AG04449 (cell line): Measurements from ENCODE around the gene IKZF1.

ENCODE experiments used
- CTCF ChIA-PET: fragments of 350-600 bp; formaldehyde crosslinking; extraction: SDS; loops from one replicate; lab custom pipeline; 2021; ENCODE audit warnings: antibody characterized with exemption; lab: Yijun Ruan, JAX
- POLR2A ChIA-PET: fragments of 400-600, 350-600 bp; formaldehyde crosslinking; extraction: SDS; loops from one replicate; lab custom pipeline; 2020; ENCODE audit warnings: antibody characterized with exemption, inconsistent platforms; lab: Yijun Ruan, JAX
- DNase-seq: peaks from one replicate; pipeline ENCODE4 v3.0.0-alpha.2; 2010; ENCODE audit warnings: low read depth, low spot score
- H3K4me3 ChIP-seq: 2 replicates; pipeline ENCODE4 v1.5.1; 2011; ENCODE audit warnings: low read depth, mild to moderate bottlenecking, control low read depth, low read length
- TF ChIP-seq, protein P1 (sequence below): IDR thresholded peaks from one replicate; pipeline ENCODE4 v1.5.1; 2011; ENCODE audit warnings: mild to moderate bottlenecking, moderate library complexity, low read length, control low read depth, inconsistent platforms; ENCODE audit not compliant: insufficient read depth; ENCODE audit errors: missing control alignments

Gene IKZF1

DNA sequence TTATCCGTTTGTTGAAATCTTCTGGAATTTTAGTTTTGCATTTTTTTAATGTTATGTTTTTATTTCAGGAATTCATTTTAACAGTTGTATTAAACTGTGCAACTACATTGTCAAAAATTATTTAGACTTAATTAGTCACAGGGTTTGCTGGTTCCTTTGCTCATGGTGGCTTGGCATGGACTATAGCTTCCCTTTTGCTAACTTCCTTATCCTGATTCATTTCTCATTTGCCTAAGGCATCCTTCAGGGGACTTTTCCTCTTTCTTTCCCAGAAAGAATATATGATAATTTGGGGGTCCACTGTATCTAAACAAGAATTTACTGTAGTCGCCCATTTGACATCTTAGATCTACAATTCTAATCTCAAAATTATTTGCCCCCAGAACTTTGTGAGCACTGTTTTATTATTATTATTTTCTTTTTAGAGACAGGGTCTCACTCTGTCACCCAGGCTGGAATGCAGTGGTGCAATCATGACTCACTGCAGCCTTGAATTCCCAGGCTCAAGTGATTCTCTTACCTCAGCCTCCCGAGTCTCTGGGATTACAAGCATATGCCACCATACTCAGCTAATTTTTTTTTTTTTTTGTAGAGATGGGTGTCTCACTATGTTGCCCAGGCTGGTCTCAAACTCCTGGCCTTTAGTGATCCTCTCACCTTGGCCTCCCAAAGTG, 131.8 kb downstream of the IKZF1 start:
- ChIA-PET POLR2A (interaction anchor here (0.8 kb wide), 1 partner anchor 14 kb away, joined by 3 read pairs; the partner anchor contains the start of gene FIGNL1), CTCF (interaction anchor here (1.2 to 5.3 kb wide), 4 partner anchors 11 to 706 kb away, joined by 4 to 32 read pairs (median 4); no protein-coding TSS in a partner anchor)
- TF ChIP-seq, protein P1, sequence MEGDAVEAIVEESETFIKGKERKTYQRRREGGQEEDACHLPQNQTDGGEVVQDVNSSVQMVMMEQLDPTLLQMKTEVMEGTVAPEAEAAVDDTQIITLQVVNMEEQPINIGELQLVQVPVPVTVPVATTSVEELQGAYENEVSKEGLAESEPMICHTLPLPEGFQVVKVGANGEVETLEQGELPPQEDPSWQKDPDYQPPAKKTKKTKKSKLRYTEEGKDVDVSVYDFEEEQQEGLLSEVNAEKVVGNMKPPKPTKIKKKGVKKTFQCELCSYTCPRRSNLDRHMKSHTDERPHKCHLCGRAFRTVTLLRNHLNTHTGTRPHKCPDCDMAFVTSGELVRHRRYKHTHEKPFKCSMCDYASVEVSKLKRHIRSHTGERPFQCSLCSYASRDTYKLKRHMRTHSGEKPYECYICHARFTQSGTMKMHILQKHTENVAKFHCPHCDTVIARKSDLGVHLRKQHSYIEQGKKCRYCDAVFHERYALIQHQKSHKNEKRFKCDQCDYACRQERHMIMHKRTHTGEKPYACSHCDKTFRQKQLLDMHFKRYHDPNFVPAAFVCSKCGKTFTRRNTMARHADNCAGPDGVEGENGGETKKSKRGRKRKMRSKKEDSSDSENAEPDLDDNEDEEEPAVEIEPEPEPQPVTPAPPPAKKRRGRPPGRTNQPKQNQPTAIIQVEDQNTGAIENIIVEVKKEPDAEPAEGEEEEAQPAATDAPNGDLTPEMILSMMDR, result no peak
- no peak overlapping the region for H3K4me3 ChIP-seq
- DNase-seq, result no peak

DNA sequence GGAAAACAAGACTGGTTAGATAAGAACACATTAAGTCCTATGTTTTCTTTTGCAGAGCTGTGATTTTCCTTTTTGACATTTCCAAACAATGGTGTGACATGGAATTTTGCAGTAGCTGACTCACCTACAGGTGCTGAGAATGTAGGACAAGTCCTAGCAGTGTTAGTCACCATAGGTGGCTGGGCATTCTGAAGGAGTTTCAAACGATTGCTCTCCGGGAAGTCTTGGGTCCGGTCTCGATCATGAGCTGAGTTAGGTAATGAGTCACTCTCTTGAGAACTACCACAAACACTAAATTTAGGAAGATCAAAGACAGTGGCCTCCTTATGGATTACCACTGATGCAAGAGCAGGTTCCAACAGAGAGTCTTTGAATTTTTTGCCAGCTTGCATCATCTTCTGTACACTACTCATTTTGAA, 142.0 kb downstream of the IKZF1 start:
- CTCF ChIA-PET, result interaction anchor here (1.0 to 2.7 kb wide), 4 partner anchors 10 to 621 kb away, joined by 3 to 8 read pairs (median 4); no protein-coding TSS in a partner anchor
- POLR2A ChIA-PET, result no interaction called here
- peak; percentile 52 for DNase-seq
- no peak overlapping the region for H3K4me3 ChIP-seq
- TF ChIP-seq, protein P1, result no peak

DNA sequence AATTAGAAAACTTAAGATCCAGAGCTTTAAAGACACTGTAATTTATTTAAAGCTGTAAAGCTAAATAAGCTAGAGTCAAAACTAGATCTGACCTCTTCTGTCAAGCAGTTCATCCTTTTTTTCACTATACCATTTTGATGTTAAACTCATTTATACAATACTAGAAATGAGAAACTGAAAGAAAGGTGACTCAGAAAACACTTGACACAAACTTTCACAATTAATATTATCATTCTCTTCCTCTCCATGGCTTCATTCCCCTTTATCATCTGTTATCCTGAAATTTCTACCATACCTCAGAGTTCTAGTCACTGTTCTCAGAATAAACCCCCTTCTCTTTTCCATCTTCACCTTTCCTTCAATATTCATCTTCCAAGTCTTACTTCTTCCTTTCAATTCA, 144.3 kb downstream of the IKZF1 start:
- ChIA-PET CTCF (interaction anchor here (1.7 to 1.8 kb wide), 2 partner anchors 19 to 712 kb away, joined by 3 to 7 read pairs; no protein-coding TSS in a partner anchor), POLR2A (no interaction called here)
- H3K4me3 ChIP-seq, result no peak overlapping the region
- no peak for DNase-seq
- TF ChIP-seq, protein P1, result no peak

DNA sequence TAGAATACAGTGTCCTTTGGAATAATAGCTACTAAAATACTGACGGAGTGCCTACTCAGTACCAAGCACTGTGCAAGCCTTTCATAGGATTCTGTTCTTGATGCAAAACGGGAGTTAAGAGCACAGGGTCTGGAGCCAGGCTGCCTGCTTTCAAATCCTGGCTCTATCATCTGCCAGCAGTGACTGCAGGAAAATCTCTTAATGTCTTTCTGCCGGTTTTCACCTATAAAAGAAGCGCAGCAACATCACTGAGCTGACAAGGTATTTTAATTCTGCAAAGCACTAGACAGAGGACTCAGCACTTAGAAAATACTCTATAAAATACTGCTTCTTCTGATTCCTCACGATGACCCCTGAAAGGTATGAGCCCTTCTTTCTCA, 145.0 kb downstream of the IKZF1 start:
- CTCF ChIA-PET, result interaction anchor here (0.8 to 1.8 kb wide), 3 partner anchors 19 to 712 kb away, joined by 3 to 7 read pairs (median 3); no protein-coding TSS in a partner anchor
- no peak for DNase-seq
- TF ChIP-seq, protein P1, result no peak
- peak overlapping the region; percentile 94 for H3K4me3 ChIP-seq
- POLR2A ChIA-PET, result interaction anchor here (0.5 kb wide), 1 partner anchor 13 kb away, joined by 3 read pairs; no protein-coding TSS in a partner anchor

DNA sequence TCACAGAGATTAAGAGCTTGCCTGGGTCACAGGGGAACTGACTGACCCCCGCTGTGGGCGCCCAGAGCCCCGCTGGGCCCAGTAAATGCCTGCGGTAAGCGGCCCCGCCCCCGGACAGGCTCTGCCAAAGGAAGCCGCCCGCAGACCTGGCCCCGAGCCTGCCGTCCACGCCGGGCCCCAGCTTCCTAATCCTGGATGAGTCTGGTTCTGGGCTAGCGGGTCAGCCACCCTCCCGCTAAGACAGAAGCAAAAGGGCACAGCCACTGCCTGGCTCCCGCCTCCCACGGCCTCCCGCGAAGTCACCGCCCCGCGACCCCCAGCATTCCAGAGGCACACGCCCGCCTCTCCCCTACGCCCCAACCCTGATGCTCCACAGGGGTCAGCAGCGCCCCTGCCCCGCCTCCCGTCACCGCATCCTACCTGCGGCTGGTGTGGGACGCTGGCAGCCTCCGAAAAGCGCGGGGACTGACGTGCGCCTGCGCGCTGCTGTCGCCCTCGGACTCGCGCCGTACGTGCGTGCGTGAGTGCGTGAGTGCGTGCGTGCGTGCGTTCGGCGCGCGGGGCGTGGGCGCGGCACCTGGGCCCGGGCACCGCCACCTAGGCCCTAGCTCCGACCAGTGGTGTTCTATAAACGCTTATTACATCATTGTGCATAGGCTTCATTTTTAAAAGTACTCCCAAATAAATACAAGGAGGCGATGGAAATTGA, 145.5 kb downstream of the IKZF1 start, which contains the start of gene FIGNL1:
TSS of gene FIGNL1 (minus strand) at position 470 of the 709 bp plus-strand sequence. CDS start 3,063 bp downstream, outside the sequence.
- TF ChIP-seq, protein P1, result no peak
- ChIA-PET POLR2A (interaction anchor here (0.5 kb wide), 1 partner anchor 14 kb away, joined by 3 read pairs; no protein-coding TSS in a partner anchor), CTCF (interaction anchor here (0.8 to 1.8 kb wide), 3 partner anchors 18 to 711 kb away, joined by 3 to 7 read pairs (median 3); no protein-coding TSS in a partner anchor)
- no peak for DNase-seq
- H3K4me3 ChIP-seq, result peak within 1 kb of the TSS; percentile 94
